ENCODE data around the gene SIGLEC12. TPM values are rescaled to one million over a fixed set of nuclear protein-coding genes. Genes with fewer than 3 reads are reported as not detected.

Gene SIGLEC12
- total and polyA plus RNA-seq, 2 donors (not counting 3 experiments of a cell fraction or from before 2014, with no cell fraction given) = not detected

DNA sequence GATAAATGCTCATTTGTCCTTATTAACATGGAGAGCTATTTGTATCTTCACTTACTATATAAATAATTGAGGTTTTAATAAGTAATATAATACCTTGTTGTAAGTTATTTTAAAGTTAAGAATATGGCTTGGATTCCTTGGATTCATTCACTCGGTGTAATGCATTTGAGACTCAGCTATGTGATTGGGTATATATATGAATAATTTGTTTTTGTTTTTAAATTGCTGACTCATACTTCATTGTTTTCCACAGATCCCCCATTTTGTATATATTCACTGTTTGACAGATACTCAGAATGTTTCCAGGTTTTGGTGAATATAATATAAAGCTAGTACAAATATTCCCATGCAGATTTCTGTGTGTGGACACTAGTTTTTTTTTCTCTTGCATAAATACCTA, 30.1 kb downstream of the SIGLEC12 start:
- no peak for FAIRE-seq

DNA sequence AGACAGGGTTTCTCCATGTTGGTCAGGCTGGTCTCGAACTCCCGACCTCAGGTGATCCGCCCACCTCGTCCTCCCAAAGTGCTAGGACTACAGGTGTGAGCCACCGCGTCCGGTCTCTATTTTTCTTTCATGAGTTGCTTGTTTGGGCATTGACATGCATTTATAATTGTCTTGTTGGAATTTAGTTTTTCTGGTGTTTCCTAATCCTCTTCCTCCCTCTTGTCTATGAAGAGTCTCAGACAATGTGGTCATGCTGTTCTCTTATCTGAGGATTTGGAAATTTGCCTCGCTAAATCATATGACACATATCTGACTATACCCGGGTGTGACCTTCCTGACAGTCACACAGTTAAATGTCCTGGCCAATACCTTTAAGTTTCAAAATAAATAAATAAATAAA, 30.6 kb downstream of the SIGLEC12 start:
- BruUV-seq (replicated peaks) = no TSS peak
- H3K4me2 ChIP-seq (ENCODE audit: insufficient read depth, low read length) = no peak overlapping the region
- H3K36me3 ChIP-seq (ENCODE audit: control insufficient read depth in 2 of 2, extremely low read depth in 1 of 2, insufficient read depth in 2 of 2, low read length in 2 of 2) = no peaks in the 10 kb centered on the region
- intact Hi-C loops (cut with micrococcal nuclease) = no loop called here
- dilution Hi-C loops (cut with MboI; ENCODE audit: extremely low pct_ligation_motif_present, low sequenced_read_pairs) = no loop called here
- ChIA-PET CTCF (interaction anchor here (1.0 to 10.3 kb wide), 6 partner anchors 9 to 307 kb away, joined by 3 to 414 read pairs (median 6); no protein-coding TSS in a partner anchor), POLR2A (no interaction called here)
- H3K4me1 ChIP-seq (ENCODE audit: control insufficient read depth, extremely low read depth, insufficient read depth, low read length) = peaks cover 4% of the 10 kb centered on the region
- no peaks in the 10 kb centered on the region for H3K27me3 ChIP-seq (ENCODE audit: control insufficient read depth in 2 of 2, insufficient read depth in 2 of 2, low read length in 2 of 2)
- TF ChIP-seq EZH2 (IDR thresholded peaks at IDR 0.05; ENCODE audit: borderline replicate concordance, low read depth, low read length, severe bottlenecking) = no peak
- TF ChIP-seq POLR2A (IDR thresholded peaks at IDR 0.05; ENCODE audit: low read depth, low read length) = no peak
- TF ChIP-seq, protein P1, sequence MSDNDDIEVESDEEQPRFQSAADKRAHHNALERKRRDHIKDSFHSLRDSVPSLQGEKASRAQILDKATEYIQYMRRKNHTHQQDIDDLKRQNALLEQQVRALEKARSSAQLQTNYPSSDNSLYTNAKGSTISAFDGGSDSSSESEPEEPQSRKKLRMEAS (IDR thresholded peaks at IDR 0.05; ENCODE audit: insufficient read depth, insufficient read length) = no peak
- no peak for TF ChIP-seq GATA2 (IDR thresholded peaks at IDR 0.05; ENCODE audit: insufficient read depth, insufficient read length, low read depth, low read length)
- no peak for TF ChIP-seq FOS (IDR thresholded peaks at IDR 0.05; ENCODE audit: borderline replicate concordance, insufficient read depth, low read length)
- TF ChIP-seq CTCF (IDR thresholded peaks at IDR 0.05; ENCODE audit: extremely low read depth in 1 of 2, insufficient read depth in 1 of 2, low read depth in 1 of 2, low read length in 2 of 2) = no peak
- TF ChIP-seq POLR2AphosphoS5 (IDR thresholded peaks at IDR 0.05; ENCODE audit: insufficient read depth, low read depth, low read length) = no peak
- TF ChIP-seq MYC (IDR thresholded peaks at IDR 0.05; ENCODE audit: low read depth, low read length) = no peak
- TF ChIP-seq JUN (IDR thresholded peaks at IDR 0.05; ENCODE audit: borderline replicate concordance, insufficient read depth, insufficient read length, low read depth) = no peak
- H3K9me3 ChIP-seq (replicated peaks; ENCODE audit: control insufficient read depth, insufficient read depth, low read length) = no peaks in the 10 kb centered on the region
- no peak overlapping the region for H2AFZ ChIP-seq (ENCODE audit: low read depth, low read length)
- FAIRE-seq (no peak), DNase-seq (ENCODE audit: low read depth, low spot score) (no peak)
- no peak overlapping the region for H3K9ac ChIP-seq (replicated peaks; ENCODE audit: extremely low read depth, insufficient read depth, low read length)
- H3K9me1 ChIP-seq (replicated peaks; ENCODE audit: control insufficient read depth, extremely low read depth, insufficient read depth, low read length) = no peaks in the 10 kb centered on the region
- no peak overlapping the region for H3K27ac ChIP-seq (ENCODE audit: insufficient read depth, low read depth, low read length)
- no peaks in the 10 kb centered on the region for H3K79me2 ChIP-seq (ENCODE audit: control insufficient read depth, insufficient read depth, low read length)
- H3K4me3 ChIP-seq (replicated peaks in 1 of 3; ENCODE audit: insufficient read depth in 1 of 3, low read depth in 1 of 3, low read length in 3 of 3) = no peak overlapping the region
- H4K20me1 ChIP-seq (replicated peaks; ENCODE audit: control insufficient read depth, extremely low read depth, insufficient read depth, low read length) = no peaks in the 10 kb centered on the region

More for the DNA sequence above, 30.1 kb downstream of the SIGLEC12 start:
- no peaks in the 10 kb centered on the region for H3K79me2 ChIP-seq (ENCODE audit: control insufficient read depth, insufficient read depth, low read length)
- ChIA-PET CTCF (interaction anchor here (0.9 to 10.3 kb wide), 10 partner anchors 9 to 306 kb away, joined by 3 to 414 read pairs (median 6); no protein-coding TSS in a partner anchor), POLR2A (no interaction called here)
- H3K4me1 ChIP-seq (ENCODE audit: control insufficient read depth, extremely low read depth, insufficient read depth, low read length) = peaks cover 4% of the 10 kb centered on the region
- BruUV-seq (replicated peaks) = no TSS peak
- no peaks in the 10 kb centered on the region for H3K9me3 ChIP-seq (replicated peaks; ENCODE audit: control insufficient read depth, insufficient read depth, low read length)
- intact Hi-C loops (cut with micrococcal nuclease) (no loop called here), dilution Hi-C loops (cut with MboI; ENCODE audit: extremely low pct_ligation_motif_present, low sequenced_read_pairs) (no loop called here)
- no peak overlapping the region for H3K4me2 ChIP-seq (ENCODE audit: insufficient read depth, low read length)
- H3K9ac ChIP-seq (replicated peaks; ENCODE audit: extremely low read depth, insufficient read depth, low read length) = no peak overlapping the region
- peak; percentile 22 for TF ChIP-seq FOS (IDR thresholded peaks at IDR 0.05; ENCODE audit: borderline replicate concordance, insufficient read depth, low read length)
- no peak for TF ChIP-seq POLR2AphosphoS5 (IDR thresholded peaks at IDR 0.05; ENCODE audit: insufficient read depth, low read depth, low read length)
- no peak for TF ChIP-seq CTCF (IDR thresholded peaks at IDR 0.05; ENCODE audit: extremely low read depth in 1 of 2, insufficient read depth in 1 of 2, low read depth in 1 of 2, low read length in 2 of 2)
- no peak for DNase-seq (ENCODE audit: low read depth, low spot score)
- no peak overlapping the region for H3K4me3 ChIP-seq (replicated peaks in 1 of 3; ENCODE audit: insufficient read depth in 1 of 3, low read depth in 1 of 3, low read length in 3 of 3)
- no peaks in the 10 kb centered on the region for H3K9me1 ChIP-seq (replicated peaks; ENCODE audit: control insufficient read depth, extremely low read depth, insufficient read depth, low read length)
- H3K27me3 ChIP-seq (ENCODE audit: control insufficient read depth in 2 of 2, insufficient read depth in 2 of 2, low read length in 2 of 2) = no peaks in the 10 kb centered on the region
- no peak overlapping the region for H3K27ac ChIP-seq (ENCODE audit: insufficient read depth, low read depth, low read length)
- H4K20me1 ChIP-seq (replicated peaks; ENCODE audit: control insufficient read depth, extremely low read depth, insufficient read depth, low read length) = no peaks in the 10 kb centered on the region
- no peak overlapping the region for H2AFZ ChIP-seq (ENCODE audit: low read depth, low read length)
- no peaks in the 10 kb centered on the region for H3K36me3 ChIP-seq (ENCODE audit: control insufficient read depth in 2 of 2, extremely low read depth in 1 of 2, insufficient read depth in 2 of 2, low read length in 2 of 2)
